NT2/D1 (cell line): ENCODE data around the gene RASAL1.

Experiments used
- SUZ12 ChIP-seq: IDR thresholded peaks from 2 replicates; pipeline ENCODE4 v1.6.1; 2011; ENCODE audit not compliant: insufficient read length, insufficient read depth; ENCODE audit errors: extremely low read depth
- YY1 ChIP-seq: IDR thresholded peaks from 2 replicates; pipeline ENCODE4 v1.6.1; 2011; ENCODE audit not compliant: insufficient read length, insufficient read depth
- ZNF274 ChIP-seq: IDR thresholded peaks from 2 replicates; pipeline ENCODE4 v1.6.1; 2011; ENCODE audit warnings: mild to moderate bottlenecking, low read depth, low read length

DNA sequence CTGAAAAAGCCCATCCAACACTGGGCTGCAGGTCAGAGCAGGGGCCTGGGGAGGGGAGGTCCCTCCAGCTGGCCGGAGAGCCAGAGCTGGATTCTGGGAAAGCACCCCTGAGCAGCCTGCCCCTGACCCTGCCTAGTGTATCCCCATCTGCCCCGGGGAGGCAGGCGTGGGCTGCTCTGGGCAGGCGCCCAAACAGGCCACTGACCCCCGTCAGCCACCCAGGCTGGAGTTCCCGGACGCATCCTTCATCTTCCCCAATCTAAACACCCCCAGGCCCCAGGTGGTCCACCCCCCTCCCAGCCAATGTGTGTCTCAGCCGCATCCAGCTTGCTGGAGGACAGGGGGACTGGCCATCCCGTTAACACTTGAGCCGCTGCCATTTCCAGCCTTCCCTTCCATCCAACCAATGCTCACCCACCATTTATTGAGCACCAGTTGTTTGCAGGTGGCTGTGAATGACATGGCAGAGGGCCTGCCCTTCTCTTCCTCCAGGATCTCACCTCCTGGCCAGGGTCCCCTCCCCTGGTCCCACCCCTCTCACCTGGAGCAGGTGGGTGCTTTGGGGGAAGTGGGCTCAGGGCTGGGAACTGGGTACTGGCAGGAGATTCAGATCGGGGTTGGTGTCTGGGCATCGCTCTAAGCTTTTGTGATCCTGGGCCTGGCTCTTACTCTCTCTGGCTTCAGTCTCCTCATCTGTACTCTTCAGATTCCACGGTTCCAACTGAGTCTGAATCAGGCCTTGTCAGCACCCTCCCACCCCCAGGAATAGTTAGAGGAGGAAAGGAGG, 79.8 kb downstream of the RASAL1 start:
- TF ChIP-seq YY1 (no peak), ZNF274 (no peak), SUZ12 (no peak)
